Transverse colon (tissue), 3 donors: ENCODE data around the gene GALR1.

Source experiments
- EP300 ChIP-seq: sonication (generic); formaldehyde crosslinking; IDR thresholded peaks from one replicate; pipeline ENCODE4 v1.6.1; 2017; ENCODE audit warnings: antibody characterized with exemption, low read depth
- POLR2A ChIP-seq: fragments of 450-650 bp; IDR thresholded peaks from one replicate; pipeline ENCODE4 v1.6.1; 2016; ENCODE audit warnings: antibody characterized with exemption, mild to moderate bottlenecking, moderate library complexity
- TF ChIP-seq, protein P1 (sequence below), 5 experiments: fragments of 200-600 bp in 3 of 5; fragments of 450-650 bp in 2 of 5; sonication (generic) in 3 of 5; IDR thresholded peaks; 1 replicate in 2 of 5; 2 replicates in 3 of 5; pipeline ENCODE4 v1.5.1; 2016 to 2017; ENCODE audit warnings: antibody characterized with exemption in 5 of 5, inconsistent platforms in 3 of 5, mild to moderate bottlenecking in 2 of 5, moderate library complexity in 1 of 5

GRCh38 chr18:77323640-77324299, 74.1 kb downstream of the GALR1 start:
- TF ChIP-seq, protein P1, sequence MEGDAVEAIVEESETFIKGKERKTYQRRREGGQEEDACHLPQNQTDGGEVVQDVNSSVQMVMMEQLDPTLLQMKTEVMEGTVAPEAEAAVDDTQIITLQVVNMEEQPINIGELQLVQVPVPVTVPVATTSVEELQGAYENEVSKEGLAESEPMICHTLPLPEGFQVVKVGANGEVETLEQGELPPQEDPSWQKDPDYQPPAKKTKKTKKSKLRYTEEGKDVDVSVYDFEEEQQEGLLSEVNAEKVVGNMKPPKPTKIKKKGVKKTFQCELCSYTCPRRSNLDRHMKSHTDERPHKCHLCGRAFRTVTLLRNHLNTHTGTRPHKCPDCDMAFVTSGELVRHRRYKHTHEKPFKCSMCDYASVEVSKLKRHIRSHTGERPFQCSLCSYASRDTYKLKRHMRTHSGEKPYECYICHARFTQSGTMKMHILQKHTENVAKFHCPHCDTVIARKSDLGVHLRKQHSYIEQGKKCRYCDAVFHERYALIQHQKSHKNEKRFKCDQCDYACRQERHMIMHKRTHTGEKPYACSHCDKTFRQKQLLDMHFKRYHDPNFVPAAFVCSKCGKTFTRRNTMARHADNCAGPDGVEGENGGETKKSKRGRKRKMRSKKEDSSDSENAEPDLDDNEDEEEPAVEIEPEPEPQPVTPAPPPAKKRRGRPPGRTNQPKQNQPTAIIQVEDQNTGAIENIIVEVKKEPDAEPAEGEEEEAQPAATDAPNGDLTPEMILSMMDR (IDR thresholded peaks at IDR 0.05) = no peak
- TF ChIP-seq POLR2A (no peak), EP300 (no peak)
